ENCODE results near the gene TPRN.

DNA sequence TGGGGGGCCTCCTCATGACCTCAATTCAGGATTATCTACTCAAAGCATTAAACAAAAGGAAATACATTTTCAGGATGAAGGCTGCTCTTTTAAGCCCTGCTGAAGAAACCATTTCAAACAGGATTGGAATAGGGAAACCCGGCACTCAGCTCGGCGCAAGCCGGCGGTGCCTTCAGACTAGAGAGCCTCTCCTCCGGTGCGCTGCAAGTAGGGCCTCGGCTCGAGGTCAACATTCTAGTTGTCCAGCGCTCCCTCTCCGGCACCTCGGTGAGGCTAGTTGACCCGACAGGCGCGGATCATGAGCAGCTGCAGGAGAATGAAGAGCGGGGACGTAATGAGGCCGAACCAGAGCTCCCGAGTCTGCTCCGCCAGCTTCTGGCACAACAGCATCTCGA is 4.2 kb upstream of the TPRN start:
- TF ChIP-seq EZH2 (IDR thresholded peaks at IDR 0.05; ENCODE audit: borderline replicate concordance, low read length) (no peak), CTCF (conservative IDR thresholded peaks at IDR 0.05 in 1 of 2, IDR thresholded peaks at IDR 0.05 in 1 of 2; ENCODE audit: extremely low read depth in 1 of 2, insufficient read depth in 1 of 2, low read depth in 1 of 2, low read length in 2 of 2) (no peak)

All from mammary epithelial cell (primary cell).